Astrocyte (in vitro differentiated cells and primary cell): ENCODE results near the gene TEPSIN. TPM values are rescaled to one million over a fixed set of nuclear protein-coding genes. Genes with fewer than 3 reads are reported as not detected.

Experiments
- DNase-seq: peaks from one replicate; pipeline ENCODE4 v3.0.0-alpha.2; 2010; ENCODE audit warnings: low read depth
- FAIRE-seq: peaks from 2 replicates; lab custom pipeline; 2011; peaks lifted over from hg19 to GRCh38; lab: Jason Lieb, UNC
- H2AFZ ChIP-seq: 2 replicates; pipeline ENCODE4 v1.6.0; 2012; ENCODE audit warnings: low read depth, low read length, inconsistent platforms
- H3K27ac ChIP-seq: 2 replicates; pipeline ENCODE4 v1.5.1; 2011; ENCODE audit warnings: low read depth, low read length, inconsistent platforms
- H3K27me3 ChIP-seq: 2 replicates; pipeline ENCODE4 v1.6.0; 2011; ENCODE audit warnings: low read length, inconsistent platforms; ENCODE audit not compliant: insufficient read depth
- H3K36me3 ChIP-seq: 2 replicates; pipeline ENCODE4 v1.5.1; 2011; ENCODE audit warnings: low read length, inconsistent platforms; ENCODE audit not compliant: insufficient read depth
- H3K4me1 ChIP-seq: 2 replicates; pipeline ENCODE4 v1.5.1; 2011; ENCODE audit warnings: low read length, inconsistent platforms; ENCODE audit not compliant: insufficient read depth
- H3K4me2 ChIP-seq: 2 replicates; pipeline ENCODE4 v1.6.0; 2012; ENCODE audit warnings: low read length, inconsistent platforms
- H3K4me3 ChIP-seq: 2 replicates; pipeline ENCODE4 v1.5.1; 2011; ENCODE audit warnings: low read depth, mild to moderate bottlenecking, low read length, inconsistent platforms; ENCODE audit not compliant: insufficient read depth
- H3K79me2 ChIP-seq: 2 replicates; pipeline ENCODE4 v1.6.0; 2012; ENCODE audit warnings: mild to moderate bottlenecking, low read length, inconsistent platforms; ENCODE audit not compliant: insufficient read depth
- H3K9ac ChIP-seq: 2 replicates; pipeline ENCODE4 v1.6.0; 2012; ENCODE audit warnings: mild to moderate bottlenecking, low read length, inconsistent platforms
- H3K9me3 ChIP-seq: 2 replicates; pipeline ENCODE4 v1.5.1; 2012; ENCODE audit warnings: low read depth, mild to moderate bottlenecking, low read length, inconsistent platforms; ENCODE audit not compliant: insufficient read depth
- H4K20me1 ChIP-seq: 2 replicates; pipeline ENCODE4 v1.6.0; 2012; ENCODE audit warnings: low read length, inconsistent platforms; ENCODE audit not compliant: insufficient read depth
- H3K27ac Mint-ChIP-seq: one replicate; pipeline ENCODE4 v1.8.0; 2021; ENCODE audit warnings: mild to moderate bottlenecking, mixed read lengths; ENCODE audit not compliant: unreplicated experiment
- H3K27me3 Mint-ChIP-seq: one replicate; pipeline ENCODE4 v1.8.0; 2021; ENCODE audit warnings: low read depth, mixed read lengths; ENCODE audit not compliant: unreplicated experiment
- H3K36me3 Mint-ChIP-seq: one replicate; pipeline ENCODE4 v1.8.0; 2021; ENCODE audit warnings: low read depth, mixed read lengths; ENCODE audit not compliant: unreplicated experiment
- H3K4me1 Mint-ChIP-seq: one replicate; pipeline ENCODE4 v1.8.0; 2021; ENCODE audit warnings: low read depth, mixed read lengths; ENCODE audit not compliant: unreplicated experiment
- H3K4me3 Mint-ChIP-seq: one replicate; pipeline ENCODE4 v1.8.0; 2021; ENCODE audit warnings: mild to moderate bottlenecking, moderate library complexity, mixed read lengths; ENCODE audit not compliant: unreplicated experiment
- H3K9me3 Mint-ChIP-seq: one replicate; pipeline ENCODE4 v1.8.0; 2021; ENCODE audit warnings: mild to moderate bottlenecking, mixed read lengths; ENCODE audit not compliant: unreplicated experiment
- EZH2 ChIP-seq: IDR thresholded peaks from 2 replicates; pipeline ENCODE4 v1.6.1; 2012; ENCODE audit warnings: mild to moderate bottlenecking, low read length, inconsistent platforms; ENCODE audit not compliant: insufficient read depth
- total RNA-seq: library from RNA; stranded (reverse); gene quantifications from 2 replicates; pipeline ENCODE4 v1.2.1, GENCODE V29; 2021
- TF ChIP-seq, protein P1 (sequence below): IDR thresholded peaks from 2 replicates; pipeline ENCODE4 v1.5.1; 2011; ENCODE audit warnings: low read depth, mild to moderate bottlenecking, inconsistent platforms, low read length, moderate library complexity; ENCODE audit not compliant: insufficient read depth

Gene TEPSIN
- total RNA-seq, 1 donor from 2014 or later: 26.4 TPM

DNA sequence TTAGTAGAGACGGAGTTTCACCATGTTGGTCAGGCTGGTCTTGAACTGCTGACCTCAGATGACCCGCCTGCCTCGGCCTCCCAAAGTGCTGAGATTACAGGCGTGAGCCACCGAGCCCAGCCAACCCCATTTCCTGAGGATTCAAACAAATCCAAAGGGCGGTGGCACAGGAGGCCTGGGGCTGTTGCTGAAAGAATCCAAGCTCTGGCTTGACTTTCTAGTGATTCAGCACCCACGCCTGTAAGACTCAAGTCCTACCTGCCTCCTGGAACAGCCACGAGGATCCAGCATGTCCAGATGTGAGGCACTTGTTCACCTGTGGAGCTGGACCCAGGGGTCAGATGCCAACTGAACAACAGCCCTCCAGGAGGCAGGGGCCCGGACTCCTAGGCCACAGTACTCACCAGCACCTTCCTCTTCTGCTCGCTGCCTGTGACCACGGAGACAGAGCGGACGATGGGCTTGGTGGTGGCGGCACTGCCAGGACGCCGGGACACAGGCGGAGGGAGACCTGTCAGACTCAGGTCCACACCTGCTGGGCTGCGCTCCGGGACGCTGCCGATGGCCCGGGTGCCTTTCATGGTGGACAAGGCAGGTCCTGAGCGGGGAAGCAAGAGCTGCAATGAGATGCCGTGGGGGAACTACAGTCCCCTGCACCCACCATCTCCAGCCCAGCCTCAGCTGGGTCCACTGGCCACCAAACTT, 19.2 kb downstream of the TEPSIN start:
- peaks cover 17% of the 10 kb centered on the region for H3K4me1 ChIP-seq
- no peak for TF ChIP-seq EZH2
- TF ChIP-seq, protein P1, sequence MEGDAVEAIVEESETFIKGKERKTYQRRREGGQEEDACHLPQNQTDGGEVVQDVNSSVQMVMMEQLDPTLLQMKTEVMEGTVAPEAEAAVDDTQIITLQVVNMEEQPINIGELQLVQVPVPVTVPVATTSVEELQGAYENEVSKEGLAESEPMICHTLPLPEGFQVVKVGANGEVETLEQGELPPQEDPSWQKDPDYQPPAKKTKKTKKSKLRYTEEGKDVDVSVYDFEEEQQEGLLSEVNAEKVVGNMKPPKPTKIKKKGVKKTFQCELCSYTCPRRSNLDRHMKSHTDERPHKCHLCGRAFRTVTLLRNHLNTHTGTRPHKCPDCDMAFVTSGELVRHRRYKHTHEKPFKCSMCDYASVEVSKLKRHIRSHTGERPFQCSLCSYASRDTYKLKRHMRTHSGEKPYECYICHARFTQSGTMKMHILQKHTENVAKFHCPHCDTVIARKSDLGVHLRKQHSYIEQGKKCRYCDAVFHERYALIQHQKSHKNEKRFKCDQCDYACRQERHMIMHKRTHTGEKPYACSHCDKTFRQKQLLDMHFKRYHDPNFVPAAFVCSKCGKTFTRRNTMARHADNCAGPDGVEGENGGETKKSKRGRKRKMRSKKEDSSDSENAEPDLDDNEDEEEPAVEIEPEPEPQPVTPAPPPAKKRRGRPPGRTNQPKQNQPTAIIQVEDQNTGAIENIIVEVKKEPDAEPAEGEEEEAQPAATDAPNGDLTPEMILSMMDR: no peak

DNA sequence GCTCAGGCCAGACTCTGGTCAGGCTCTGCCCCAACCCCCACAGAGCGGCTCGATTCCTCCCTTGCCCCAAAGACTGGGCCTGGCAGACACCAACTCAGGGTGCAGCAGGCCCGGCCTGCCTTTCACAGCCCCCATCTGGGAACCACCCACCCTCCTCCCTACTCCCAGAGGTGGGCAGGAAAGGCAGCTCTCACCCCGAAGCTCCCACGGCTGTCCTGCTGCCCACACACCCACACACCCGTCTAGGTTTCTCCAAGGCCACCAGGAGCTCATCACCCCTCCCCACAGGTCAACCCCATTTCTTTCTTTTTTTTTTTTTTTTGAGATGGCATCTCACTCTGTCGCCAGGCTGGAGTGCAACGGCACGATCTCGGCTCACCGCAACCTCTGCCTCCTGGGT, 19.9 kb downstream of the TEPSIN start:
- FAIRE-seq: no peak
- Mint-ChIP-seq H3K4me1 (no peaks in the 10 kb centered on the region), H3K27ac (no peak overlapping the region), H3K36me3 (peaks cover 8% of the 10 kb centered on the region), H3K9me3 (no peaks in the 10 kb centered on the region), H3K27me3 (peaks cover 4% of the 10 kb centered on the region), H3K4me3 (no peak overlapping the region)
- H3K36me3 ChIP-seq: no peaks in the 10 kb centered on the region
- no peak for DNase-seq
- H3K4me2 ChIP-seq: no peak overlapping the region
- H3K4me1 ChIP-seq: peaks cover 17% of the 10 kb centered on the region
- no peak overlapping the region for H3K4me3 ChIP-seq
- peaks cover 12% of the 10 kb centered on the region for H3K79me2 ChIP-seq
- no peak overlapping the region for H3K9ac ChIP-seq
- no peaks in the 10 kb centered on the region for H3K27me3 ChIP-seq
- H3K9me3 ChIP-seq: no peaks in the 10 kb centered on the region
- no peak overlapping the region for H3K27ac ChIP-seq
- H2AFZ ChIP-seq: no peak overlapping the region
- TF ChIP-seq EZH2: no peak
- TF ChIP-seq, protein P1: no peak
- peaks cover 10% of the 10 kb centered on the region for H4K20me1 ChIP-seq

More for the DNA sequence above, 19.2 kb downstream of the TEPSIN start:
- peaks cover 5% of the 10 kb centered on the region for H3K27me3 Mint-ChIP-seq
- H3K4me3 ChIP-seq: no peak overlapping the region
- H3K27ac ChIP-seq: no peak overlapping the region
- H3K4me1 Mint-ChIP-seq: no peaks in the 10 kb centered on the region
- DNase-seq (no peak), FAIRE-seq (no peak)
- no peaks in the 10 kb centered on the region for H3K9me3 Mint-ChIP-seq
- no peak overlapping the region for H3K4me2 ChIP-seq
- H3K79me2 ChIP-seq: peaks cover 12% of the 10 kb centered on the region
- no peak overlapping the region for H2AFZ ChIP-seq
- no peaks in the 10 kb centered on the region for H3K27me3 ChIP-seq
- H3K36me3 Mint-ChIP-seq: peaks cover 8% of the 10 kb centered on the region
- H3K9ac ChIP-seq: no peak overlapping the region
- no peak overlapping the region for H3K27ac Mint-ChIP-seq
- no peaks in the 10 kb centered on the region for H3K36me3 ChIP-seq
- H4K20me1 ChIP-seq: peaks cover 10% of the 10 kb centered on the region
- no peaks in the 10 kb centered on the region for H3K9me3 ChIP-seq
- H3K4me3 Mint-ChIP-seq: no peak overlapping the region

DNA sequence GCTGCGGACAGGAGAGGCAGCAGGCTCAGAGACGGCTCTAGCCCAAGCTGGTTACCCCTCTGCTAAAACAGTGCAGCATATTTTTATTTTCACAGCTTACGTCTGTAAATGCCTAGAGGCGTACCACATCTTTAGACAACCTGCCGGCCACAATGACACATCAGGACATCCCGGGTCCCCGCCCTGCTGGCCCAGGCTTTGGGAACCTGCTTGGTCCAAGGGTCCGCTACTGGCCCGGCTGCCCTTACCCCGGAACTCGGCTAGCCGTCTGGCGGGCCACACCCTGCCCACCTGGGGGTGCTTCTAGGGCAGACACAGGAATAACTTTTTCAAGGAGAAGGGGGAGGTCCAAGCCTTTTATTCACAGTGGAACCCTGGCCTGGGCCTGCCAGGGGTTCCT, 20.4 kb downstream of the TEPSIN start:
- peaks cover 10% of the 10 kb centered on the region for H4K20me1 ChIP-seq
- FAIRE-seq: no peak
- H3K4me3 Mint-ChIP-seq: no peak overlapping the region
- no peak overlapping the region for H3K4me3 ChIP-seq
- H3K36me3 ChIP-seq: no peaks in the 10 kb centered on the region
- no peak overlapping the region for H3K27ac Mint-ChIP-seq
- peaks cover 12% of the 10 kb centered on the region for H3K79me2 ChIP-seq
- no peaks in the 10 kb centered on the region for H3K9me3 Mint-ChIP-seq
- no peaks in the 10 kb centered on the region for H3K9me3 ChIP-seq
- H3K27ac ChIP-seq: no peak overlapping the region
- no peak for DNase-seq
- H3K27me3 ChIP-seq: no peaks in the 10 kb centered on the region
- no peak overlapping the region for H3K4me2 ChIP-seq
- H3K27me3 Mint-ChIP-seq: no peaks in the 10 kb centered on the region
- peaks cover 17% of the 10 kb centered on the region for H3K4me1 ChIP-seq
- no peak overlapping the region for H3K9ac ChIP-seq
- H2AFZ ChIP-seq: no peak overlapping the region
- peaks cover 8% of the 10 kb centered on the region for H3K36me3 Mint-ChIP-seq
- TF ChIP-seq, protein P1: no peak
- TF ChIP-seq EZH2: no peak
- no peaks in the 10 kb centered on the region for H3K4me1 Mint-ChIP-seq
